Measurements from ENCODE around the gene KCNK15.

The KCNK15 gene

DNA sequence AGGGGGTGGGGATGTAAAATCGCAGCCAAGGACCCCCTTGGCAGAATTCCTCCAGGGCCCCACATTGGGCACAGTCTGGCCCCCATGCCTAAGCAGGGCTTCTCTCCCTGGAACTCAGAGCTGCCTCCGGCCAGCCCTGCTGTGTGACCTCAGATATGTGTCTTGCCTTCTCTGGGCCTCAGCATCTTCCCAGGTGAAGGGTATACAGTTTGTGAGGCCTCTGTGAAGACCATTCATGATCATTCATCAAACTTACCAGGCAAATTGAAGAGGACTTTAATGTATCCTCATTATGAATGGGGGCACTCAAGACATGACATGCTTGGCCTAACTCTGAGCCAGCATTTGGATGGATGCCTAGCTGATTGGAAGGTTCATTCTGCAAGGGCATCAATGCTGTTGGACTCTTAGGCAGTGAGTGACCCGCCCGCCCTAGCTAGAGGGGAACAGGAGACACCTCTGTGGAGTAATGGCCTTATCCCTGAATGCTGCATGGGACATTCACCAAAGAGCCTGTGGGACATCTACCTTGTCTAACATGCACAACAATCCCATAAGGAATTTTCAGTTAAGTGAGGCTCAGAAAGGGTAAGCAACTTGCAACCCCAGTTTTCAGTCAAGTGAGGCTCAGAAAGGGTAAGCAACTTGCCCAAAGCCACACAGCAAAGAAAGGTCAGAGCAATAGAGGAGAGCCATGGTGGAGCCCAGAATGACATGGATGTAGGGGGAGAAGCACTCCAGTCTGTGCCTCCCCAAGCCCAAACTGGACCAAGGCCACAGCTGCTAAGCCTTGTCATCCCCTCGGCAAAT lies 30.0 kb upstream of the KCNK15 start:
- no peak for DNase-seq

DNA sequence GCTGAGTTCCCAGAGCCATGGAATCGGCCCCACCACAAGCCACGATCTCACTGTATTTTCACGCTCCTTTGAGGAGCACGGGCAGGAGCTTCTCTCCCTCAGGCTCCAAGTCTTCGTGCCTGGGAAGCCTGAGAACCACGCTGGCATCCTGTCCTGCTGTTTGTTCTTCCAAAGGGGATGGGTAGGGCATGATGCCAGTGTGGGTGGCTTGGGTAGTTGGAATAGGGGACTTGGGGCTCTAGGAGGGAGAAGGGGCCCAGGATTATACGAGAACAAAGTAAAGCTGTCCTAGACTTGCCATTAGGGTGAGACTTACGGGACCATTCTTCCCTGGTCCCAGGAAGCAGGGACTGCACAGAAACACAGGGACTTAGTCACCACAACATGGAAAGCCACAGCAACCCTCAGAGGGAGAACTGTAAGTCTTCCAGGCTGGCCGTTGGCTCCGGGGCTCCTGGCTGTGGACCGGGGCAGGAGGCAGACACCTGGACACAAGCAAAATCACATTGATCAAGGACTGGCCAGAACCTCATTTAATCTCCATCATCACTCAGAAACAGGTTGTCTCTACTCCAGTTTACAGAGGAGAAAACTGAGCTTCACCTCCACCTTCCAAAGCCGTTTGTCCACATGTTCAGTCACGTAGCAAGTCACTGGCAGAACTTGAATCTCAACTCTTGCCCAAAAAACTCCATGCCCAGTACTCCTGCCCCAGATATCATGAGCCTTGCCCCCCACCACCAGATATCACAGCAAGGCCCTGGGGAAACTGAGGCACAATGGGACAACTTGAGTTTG lies 29.2 kb upstream of the KCNK15 start:
- no peak for DNase-seq

DNA sequence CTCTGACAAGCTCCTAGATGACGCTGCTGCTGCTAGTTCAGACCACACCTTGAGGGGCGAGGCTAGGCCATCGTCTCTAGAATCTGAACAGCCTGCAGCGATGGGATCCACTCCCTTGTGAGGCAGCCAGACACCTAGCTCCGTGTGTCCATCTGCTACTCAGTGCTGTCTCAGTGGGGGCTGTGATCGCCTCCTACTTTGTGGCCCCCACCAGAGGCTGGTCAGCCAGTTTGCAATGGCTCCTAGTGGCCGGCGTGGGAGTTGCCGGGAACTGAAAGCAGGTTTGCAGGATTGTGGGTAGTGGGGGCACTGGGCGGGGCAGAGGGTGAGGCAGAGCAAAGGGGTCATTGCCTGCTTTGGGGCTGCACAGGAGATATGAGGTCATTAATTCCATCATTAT lies 27.7 kb upstream of the KCNK15 start:
- DNase-seq: no peak

DNA sequence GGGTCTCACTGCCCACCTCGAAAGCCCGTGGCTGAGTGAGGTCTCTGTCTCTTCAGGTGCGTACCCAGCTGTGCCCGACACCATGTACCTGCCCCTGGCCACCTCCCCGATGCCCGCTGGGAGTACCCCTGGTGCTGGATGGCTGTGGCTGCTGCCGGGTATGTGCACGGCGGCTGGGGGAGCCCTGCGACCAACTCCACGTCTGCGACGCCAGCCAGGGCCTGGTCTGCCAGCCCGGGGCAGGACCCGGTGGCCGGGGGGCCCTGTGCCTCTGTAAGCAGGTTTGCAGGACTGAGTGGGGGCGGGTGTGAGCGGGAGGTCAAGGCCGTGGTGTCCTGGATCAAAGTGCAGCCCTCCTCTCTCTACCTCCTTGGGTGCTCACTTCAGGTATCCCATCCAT lies 25.8 kb upstream of the KCNK15 start:
- DNase-seq: no peak

DNA sequence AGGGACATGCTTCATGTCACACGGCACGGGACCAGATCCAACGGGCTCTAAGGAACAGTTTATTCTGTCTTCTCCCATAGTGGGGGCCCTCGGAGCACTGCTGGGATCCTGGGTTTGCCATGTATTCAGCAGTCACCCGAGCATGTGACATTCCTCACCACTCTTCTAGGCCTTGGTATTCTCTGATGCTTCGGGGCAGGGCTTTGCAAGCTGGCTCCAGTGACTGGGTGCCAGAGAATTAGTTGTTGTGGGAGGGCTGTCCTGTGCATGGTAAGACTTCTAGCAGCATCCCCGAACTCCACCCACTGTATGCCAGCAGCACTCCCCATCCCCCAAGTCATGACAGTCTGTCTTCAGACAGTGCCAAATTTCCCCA lies 25.1 kb upstream of the KCNK15 start:
- DNase-seq: no peak

DNA sequence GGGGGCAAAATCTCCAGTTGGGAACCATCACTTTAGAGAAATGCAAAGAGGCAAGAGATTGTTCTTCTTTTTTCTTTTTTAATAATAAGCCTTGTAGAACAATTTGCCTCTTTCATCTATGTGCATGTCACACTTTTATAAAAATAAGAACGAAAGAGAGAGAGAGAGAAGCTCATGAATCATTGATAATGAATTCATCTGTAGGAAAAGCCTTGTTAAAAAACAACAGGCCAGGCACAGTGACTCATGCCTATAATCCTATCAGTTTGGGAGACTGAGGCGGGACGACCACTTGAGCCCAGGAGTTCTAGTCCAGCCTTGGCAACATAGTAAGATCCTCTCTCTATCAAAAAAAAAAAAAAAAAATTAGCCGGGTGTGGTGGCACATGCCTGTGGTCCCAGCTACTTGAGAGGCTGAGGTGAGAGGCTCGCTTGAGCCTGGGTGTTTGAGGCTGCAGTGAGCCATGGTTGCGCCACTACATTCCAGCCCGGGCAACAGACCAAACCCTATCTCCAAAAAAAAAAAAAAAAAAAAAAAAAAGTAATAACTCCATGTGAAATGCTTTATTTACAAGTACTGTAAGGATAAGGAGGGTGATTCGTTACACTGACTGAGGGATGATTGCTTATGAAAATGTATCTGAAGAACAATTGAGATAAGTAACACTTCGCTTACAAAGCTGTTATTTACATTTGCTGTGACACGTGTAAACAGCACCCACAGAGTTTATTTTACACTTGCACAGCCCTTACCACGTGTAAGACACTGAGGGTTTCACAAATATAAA lies 24.5 kb upstream of the KCNK15 start:
- no peak for DNase-seq

DNA sequence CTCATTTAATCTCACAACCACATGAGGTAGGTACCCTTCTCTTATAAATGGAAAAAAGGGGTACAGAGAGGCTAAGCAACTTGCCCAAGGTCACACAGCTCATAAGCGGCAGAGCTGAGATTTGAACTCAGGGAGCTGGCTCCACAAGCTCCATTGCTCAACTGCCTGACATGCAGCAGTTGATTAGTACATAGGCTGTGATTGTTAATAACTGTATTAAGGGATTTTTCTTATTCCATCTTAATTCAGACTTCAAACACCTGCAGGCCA lies 23.9 kb upstream of the KCNK15 start:
- DNase-seq: no peak

DNA sequence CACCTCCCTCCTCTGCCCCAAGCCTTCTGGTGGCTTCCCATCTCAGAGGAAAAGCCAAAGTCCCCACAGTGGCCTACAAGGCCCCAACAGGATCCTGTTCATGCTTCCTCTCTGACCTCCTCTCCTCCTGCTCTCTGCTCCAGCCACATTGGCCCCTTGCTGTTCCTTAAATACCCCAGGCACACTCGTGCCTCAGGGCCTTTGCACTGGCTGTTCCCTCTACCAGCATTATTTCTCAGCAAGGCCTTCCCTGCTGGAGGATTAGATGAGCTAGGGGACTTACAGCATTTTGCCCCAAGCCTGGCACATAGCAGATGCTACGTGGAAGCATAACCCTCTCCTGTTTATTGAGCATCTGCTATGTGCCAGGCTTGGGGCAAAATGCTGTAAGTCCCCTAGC lies 22.7 kb upstream of the KCNK15 start:
- no peak for DNase-seq

DNA sequence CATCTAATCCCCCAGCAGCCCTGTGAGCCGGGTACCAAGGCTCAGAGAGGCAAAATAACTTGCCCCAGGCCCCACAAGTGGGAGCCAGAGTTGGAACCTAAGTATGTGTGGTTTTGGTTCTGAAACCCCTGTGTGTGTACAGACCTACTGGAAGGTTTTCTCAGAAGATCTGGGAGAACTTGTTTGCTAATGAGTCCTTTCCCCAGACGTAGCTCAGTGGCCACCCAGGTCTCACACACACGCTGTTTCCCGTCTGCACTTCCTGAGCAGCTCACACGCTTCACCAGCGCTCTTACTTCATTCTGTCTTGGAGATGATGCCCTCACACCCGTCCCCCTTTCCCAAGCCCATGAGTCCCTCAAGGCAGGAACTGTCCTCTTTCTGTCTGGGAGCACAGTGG lies 22.3 kb upstream of the KCNK15 start:
- DNase-seq: no peak

DNA sequence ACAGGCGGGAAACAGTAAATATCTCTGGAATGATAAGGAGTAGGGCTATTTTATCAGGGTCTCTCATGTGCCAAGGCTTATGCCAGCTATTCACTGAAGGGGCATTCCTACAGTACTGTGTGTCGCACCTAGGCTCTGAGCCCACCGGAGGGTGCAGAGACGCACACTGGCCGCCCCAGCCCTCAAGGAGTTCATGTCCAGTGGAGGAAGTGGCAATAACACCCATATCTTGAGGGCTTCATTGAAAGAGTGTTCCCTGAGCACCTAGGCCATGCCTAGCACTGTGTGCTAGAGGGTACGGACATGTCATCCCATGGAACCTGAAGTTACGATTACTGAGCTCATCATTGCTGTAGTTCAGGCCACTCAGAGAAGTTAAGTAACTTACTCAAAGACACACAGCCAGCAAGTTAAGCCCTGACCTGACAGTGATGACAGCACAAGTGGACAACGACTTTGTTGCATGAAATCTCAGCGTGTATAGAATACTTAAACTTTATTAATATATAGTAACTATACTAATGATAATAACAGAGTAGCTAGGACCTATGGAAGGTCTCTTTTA lies 21.8 kb upstream of the KCNK15 start:
- no peak for DNase-seq

DNA sequence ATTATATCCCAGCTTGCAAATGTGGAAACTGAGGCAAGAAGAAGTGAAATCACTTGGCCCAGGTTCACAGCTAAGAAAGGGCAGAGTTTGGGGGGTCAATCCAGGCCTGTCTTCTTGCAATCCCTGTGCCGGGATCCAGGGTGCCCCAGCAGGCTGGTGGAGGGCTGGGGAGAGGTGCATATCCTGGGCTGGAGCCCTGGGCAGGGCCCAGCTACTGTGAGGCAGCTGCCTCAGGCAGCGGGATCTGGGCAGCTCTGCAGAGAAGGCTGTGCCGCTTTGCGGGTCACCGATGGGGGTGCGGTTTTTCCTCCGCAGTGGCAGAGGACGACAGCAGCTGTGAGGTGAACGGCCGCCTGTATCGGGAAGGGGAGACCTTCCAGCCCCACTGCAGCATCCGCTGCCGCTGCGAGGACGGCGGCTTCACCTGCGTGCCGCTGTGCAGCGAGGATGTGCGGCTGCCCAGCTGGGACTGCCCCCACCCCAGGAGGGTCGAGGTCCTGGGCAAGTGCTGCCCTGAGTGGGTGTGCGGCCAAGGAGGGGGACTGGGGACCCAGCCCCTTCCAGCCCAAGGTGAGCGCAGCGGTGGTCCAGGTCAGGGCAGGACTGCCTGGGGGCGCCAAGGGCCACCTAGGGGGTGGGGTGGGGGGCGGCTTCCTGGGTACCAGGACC lies 21.1 kb upstream of the KCNK15 start:
- no peak for DNase-seq

DNA sequence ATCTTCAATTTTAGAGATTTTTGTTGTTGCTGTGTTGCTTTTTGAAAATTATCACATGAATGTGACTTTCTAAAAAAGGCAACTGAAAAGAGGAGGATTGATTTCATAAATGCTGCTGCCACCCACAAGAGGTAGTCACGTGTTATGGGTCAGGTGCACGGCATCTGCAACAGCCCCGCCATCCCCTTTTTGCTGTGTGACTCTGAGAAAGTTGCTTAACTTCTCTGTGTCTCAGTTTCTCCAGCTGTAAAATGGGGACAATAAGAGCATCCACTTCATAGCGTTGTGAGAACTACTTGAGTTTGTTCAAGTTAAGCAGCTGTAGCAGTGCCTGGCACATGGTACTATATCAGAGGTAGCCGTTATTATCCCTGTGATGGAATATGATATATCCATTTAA lies 19.8 kb upstream of the KCNK15 start:
- no peak for DNase-seq

DNA sequence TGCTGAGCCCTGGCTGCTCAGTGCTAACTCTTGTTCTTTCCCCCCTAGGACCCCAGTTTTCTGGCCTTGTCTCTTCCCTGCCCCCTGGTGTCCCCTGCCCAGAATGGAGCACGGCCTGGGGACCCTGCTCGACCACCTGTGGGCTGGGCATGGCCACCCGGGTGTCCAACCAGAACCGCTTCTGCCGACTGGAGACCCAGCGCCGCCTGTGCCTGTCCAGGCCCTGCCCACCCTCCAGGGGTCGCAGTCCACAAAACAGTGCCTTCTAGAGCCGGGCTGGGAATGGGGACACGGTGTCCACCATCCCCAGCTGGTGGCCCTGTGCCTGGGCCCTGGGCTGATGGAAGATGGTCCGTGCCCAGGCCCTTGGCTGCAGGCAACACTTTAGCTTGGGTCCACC lies 18.6 kb upstream of the KCNK15 start:
- no peak for DNase-seq

DNA sequence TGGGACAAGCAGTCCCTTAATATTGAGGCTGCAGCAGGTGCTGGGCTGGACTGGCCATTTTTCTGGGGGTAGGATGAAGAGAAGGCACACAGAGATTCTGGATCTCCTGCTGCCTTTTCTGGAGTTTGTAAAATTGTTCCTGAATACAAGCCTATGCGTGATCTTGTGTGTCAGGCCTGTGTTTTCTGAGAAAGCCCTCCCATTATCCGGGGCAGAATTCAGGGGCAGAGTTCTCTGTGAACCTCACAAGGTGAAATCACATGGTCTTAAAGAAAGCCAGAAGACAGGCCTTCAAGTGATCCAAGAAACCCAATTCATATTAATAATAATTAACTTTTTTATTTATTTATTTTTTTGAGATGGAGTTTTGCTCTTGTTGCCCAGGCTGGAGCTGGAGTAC lies 18.0 kb upstream of the KCNK15 start:
- DNase-seq: no peak

DNA sequence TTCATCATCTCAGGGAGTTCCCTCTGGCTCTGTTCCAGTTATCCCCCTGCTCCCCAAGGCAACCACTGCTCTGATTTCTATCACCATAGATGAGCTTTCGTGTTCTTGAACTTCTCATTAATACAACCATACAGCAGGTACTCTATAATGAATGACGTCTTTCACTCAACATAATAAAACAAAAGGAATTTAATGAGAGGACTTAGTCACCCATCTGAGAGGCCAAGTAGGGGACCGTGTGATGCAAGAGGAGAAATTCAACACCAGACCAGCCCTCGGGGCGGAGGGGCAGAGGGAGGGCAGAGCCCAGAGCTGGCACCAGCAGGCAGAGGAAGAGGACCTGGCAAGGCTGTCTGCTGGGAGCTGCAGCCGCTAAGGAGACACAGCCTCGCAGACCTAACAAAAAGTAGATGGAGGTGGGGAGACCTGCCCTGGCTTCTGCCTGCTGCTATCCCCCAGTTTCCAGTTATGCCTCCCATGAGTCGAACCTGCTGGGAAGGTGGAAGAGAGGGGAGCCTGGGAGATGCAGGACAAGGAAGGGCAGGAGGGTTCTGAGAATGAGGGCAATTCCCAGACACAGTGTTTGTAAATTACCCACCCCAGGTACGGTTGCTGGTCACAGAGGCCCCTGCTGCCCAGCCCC lies 16.7 kb upstream of the KCNK15 start:
- no peak for DNase-seq

DNA sequence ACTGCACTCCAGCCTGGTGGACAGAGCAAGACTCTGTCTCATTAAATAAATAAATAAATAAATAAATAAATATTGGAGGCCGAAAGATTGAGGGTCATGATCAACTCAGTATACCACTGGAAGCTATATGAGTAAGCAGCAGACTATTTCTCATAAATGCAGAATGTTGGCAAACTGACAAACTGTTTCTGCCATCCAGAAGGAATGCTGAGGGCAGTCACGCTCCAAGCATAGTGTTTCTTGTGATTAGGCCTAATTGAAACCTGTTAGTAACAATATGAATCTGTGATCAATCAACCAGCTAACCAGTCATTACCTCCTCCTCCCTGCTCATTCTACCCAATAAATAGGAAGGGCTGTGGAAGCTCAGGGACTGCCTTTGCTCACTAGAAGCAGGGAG lies 15.2 kb upstream of the KCNK15 start:
- DNase-seq: no peak

DNA sequence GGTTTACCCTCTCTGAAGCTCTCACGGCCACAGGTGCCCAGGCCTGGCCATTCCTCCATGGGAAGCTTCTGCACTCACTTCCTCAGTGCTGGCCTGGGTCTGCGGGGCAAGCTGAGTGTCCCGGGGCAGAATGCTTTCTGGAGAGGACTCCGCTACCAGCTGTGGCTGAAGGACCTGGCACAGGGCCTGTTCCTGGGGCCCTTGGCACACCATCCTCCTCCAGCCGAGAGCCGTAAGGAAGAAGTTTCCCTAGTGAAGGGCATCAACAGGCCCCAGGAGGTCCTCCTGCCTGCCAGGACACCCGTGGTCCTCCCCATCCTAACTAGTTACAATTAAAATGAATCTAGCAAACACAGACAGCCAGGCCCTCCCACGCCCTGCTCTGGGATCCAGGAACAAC lies 14.0 kb upstream of the KCNK15 start:
- no peak for DNase-seq

DNA sequence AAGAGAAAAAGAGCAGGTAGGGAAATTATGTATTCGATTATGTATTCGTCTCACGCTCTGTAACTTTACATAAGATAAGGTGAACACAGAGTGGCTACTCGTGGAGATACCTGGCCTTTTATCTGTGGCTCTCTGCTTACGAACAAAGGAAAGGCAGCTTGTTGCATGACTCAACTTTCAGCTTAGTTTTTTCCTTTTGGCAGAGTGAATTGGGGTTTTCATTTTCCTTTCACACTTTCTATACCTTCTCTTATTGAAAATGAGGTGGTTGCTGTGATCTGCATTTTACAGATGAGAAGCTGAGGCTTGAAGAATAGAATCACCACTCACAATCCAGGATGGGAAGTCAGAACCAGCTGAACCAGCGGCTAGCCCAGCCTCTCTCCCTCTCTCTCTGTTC lies 13.3 kb upstream of the KCNK15 start:
- no peak for DNase-seq

DNA sequence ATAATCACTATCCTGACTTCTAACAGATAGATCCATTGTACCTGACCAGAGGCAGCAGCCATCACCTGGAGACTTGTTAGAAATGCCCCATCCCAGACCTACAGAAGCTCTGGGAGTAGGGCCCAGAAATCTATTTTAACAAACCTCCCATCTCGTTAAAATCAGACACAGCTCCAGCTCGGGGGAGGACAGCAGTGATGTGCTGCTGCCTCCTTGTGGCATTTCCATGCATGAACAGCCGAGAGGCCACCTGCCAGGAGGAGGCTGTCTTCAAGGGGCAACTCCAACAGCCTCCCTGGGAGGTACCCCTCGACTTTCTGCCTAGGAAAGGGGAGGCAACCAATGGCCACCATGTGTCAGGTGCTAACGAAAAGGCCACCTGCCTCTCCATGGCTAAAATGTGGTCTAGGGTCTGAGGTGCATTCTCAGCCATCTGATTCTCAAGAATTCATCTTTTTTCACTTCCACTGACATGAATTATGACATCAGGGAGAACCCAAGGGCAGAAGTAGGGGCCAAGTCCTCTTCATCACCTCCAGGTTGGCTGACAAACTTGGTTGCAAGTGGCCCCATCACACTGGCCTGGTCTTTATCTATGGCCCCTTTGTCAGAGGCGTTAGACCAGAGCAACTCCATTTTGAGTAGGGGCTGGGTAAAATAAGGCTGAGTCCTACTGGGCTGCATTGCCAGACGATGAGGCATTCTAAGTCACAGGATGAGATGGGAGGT lies 12.2 kb upstream of the KCNK15 start:
- no peak for DNase-seq

DNA sequence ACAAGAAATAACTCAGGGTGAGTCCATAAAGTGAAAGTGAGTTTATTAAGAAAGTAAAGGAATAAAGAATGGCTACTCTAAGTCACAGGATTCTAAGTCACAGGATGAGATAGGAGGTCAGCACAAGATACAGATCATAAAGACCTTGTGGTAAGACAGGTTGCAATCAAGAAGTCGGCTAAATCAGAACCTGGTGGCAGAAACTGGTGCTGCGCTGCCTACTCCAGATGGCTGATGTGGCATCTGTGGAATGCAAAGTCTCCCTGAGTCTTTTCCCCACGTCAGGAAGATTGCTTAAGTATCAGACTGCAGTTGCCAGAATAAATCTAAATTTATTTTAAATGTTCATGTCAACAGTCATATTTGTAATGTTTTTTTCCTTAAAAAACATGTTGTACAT lies 10.7 kb upstream of the KCNK15 start:
- DNase-seq: no peak

DNA sequence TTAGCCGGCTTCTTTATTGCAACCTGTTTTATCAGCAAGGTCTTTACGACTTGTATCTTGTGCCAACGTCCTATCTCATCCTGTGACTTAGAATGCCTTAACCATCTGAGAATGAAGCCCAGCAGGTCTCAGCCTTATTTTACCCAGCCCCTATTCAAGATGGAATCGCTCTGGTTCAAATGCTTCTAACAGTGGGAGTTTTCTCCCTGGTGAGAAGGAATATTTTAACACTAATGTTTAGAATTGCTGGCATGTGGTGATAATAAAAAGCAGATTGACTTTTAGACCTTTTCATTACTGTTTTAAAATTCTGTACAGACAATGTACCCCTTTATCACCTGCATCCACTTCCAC lies 9.9 kb upstream of the KCNK15 start:
- DNase-seq: no peak
